H1 (cell line): ENCODE data around the gene TDRD6. TPM values are rescaled to one million over a fixed set of nuclear protein-coding genes. Genes with fewer than 3 reads are reported as not detected.

Source experiments
- CTCF ChIA-PET: fragments of 300-600 bp; sonication (Branson Sonifier 250); formaldehyde crosslinking; loops from one replicate; lab custom pipeline; 2021; ENCODE audit not compliant: partially characterized antibody; lab: Charles Lee
- POLR2A ChIA-PET: fragments of 300-600 bp; sonication (Branson Sonifier 250); formaldehyde crosslinking; loops from one replicate; lab custom pipeline; 2021; ENCODE audit warnings: inconsistent platforms; ENCODE audit not compliant: partially characterized antibody; lab: Charles Lee
- DNase-seq, 2 experiments: peaks; one replicate each; pipeline versions ENCODE4 v3.0.0 to v3.0.0-alpha.2; 2010 to 2022; ENCODE audit warnings: low spot score in 2 of 2, low read depth in 1 of 2, mixed read lengths in 1 of 2
- FAIRE-seq: peaks from 2 replicates; lab custom pipeline; 2011; peaks lifted over from hg19 to GRCh38; lab: Jason Lieb, UNC
- H2AFZ ChIP-seq: 2 replicates; pipeline ENCODE4 v1.8.1; 2012; ENCODE audit warnings: low read length, inconsistent platforms
- H2AK5ac ChIP-seq: 2 replicates; pipeline ENCODE4 v1.6.1; 2013; ENCODE audit warnings: low read depth, low read length
- H2BK120ac ChIP-seq: replicated peaks from 2 replicates; pipeline ENCODE3; 2013; ENCODE audit warnings: low read depth, low read length, inconsistent platforms
- H2BK12ac ChIP-seq: 2 replicates; pipeline ENCODE4 v1.6.1; 2013; ENCODE audit warnings: low read depth, low read length
- H2BK15ac ChIP-seq: 2 replicates; pipeline ENCODE4 v1.6.1; 2013; ENCODE audit warnings: low read length
- H2BK20ac ChIP-seq: 2 replicates; pipeline ENCODE4 v1.6.1; 2013; ENCODE audit warnings: low read length
- H2BK5ac ChIP-seq: 2 replicates; pipeline ENCODE4 v1.6.1; 2013; ENCODE audit warnings: low read depth, low read length
- H3K14ac ChIP-seq: 2 replicates; pipeline ENCODE4 v1.6.1; 2013; ENCODE audit warnings: inconsistent platforms; ENCODE audit not compliant: insufficient read length
- H3K18ac ChIP-seq: 2 replicates; pipeline ENCODE4 v1.6.1; 2013; ENCODE audit warnings: low read length; ENCODE audit errors: extremely low read depth
- H3K23ac ChIP-seq: 2 replicates; pipeline ENCODE4 v1.6.1; 2013; ENCODE audit warnings: inconsistent platforms; ENCODE audit not compliant: insufficient read length
- H3K23me2 ChIP-seq: 2 replicates; pipeline ENCODE4 v1.6.1; 2013; ENCODE audit warnings: low read depth, low read length
- H3K27ac ChIP-seq: 2 replicates; pipeline ENCODE4 v1.6.1; 2011; ENCODE audit warnings: low read depth, low read length, inconsistent platforms
- H3K27me3 ChIP-seq, 4 experiments: replicated peaks in 1 of 4; 1 replicate in 1 of 4; 2 replicates in 3 of 4; pipeline versions ENCODE4 v1.6.1 to v1.8.1; 2011 to 2013; ENCODE audit warnings: low read length in 3 of 4, mild to moderate bottlenecking in 3 of 4, inconsistent platforms in 2 of 4, mixed read lengths in 2 of 4, moderate library complexity in 1 of 4; ENCODE audit not compliant: control insufficient read depth in 3 of 4, insufficient read depth in 3 of 4; ENCODE audit errors: extremely low read depth in 1 of 4
- H3K36me3 ChIP-seq, 4 experiments: 2 replicates each; pipeline versions ENCODE4 v1.6.1 to v1.8.1; 2011 to 2013; ENCODE audit warnings: mild to moderate bottlenecking in 4 of 4, low read length in 3 of 4, moderate library complexity in 2 of 4, control low read depth in 1 of 4, inconsistent platforms in 1 of 4; ENCODE audit not compliant: insufficient read depth in 4 of 4, control insufficient read depth in 2 of 4
- H3K4ac ChIP-seq: replicated peaks from 2 replicates; pipeline ENCODE3; 2013; ENCODE audit warnings: low read length, low read depth, mixed read lengths, inconsistent platforms; ENCODE audit not compliant: insufficient read length
- H3K4me1 ChIP-seq, 4 experiments: replicated peaks in 1 of 4; 1 replicate in 1 of 4; 2 replicates in 3 of 4; pipeline versions ENCODE4 v1.6.1 to v1.8.1; 2011 to 2013; ENCODE audit warnings: low read length in 3 of 4, inconsistent platforms in 2 of 4, mixed read lengths in 1 of 4; ENCODE audit not compliant: insufficient read depth in 4 of 4, control insufficient read depth in 3 of 4
- H3K4me2 ChIP-seq, 2 experiments: 2 replicates each; pipeline versions ENCODE4 v1.6.1 to v1.8.1; 2011 to 2013; ENCODE audit warnings: low read depth in 2 of 2, low read length in 2 of 2, control low read depth in 1 of 2, inconsistent platforms in 1 of 2, mild to moderate bottlenecking in 1 of 2; ENCODE audit not compliant: insufficient read depth in 1 of 2
- H3K4me3 ChIP-seq, 4 experiments: fragments of 200-600, 300-600 bp in 1 of 4; sonication (generic), shearing (Covaris generic), sonication (Bioruptor Twin) in 1 of 4; 2 replicates each; pipeline versions ENCODE4 v1.5.1 to v1.8.1; 2011 to 2016; ENCODE audit warnings: low read length in 4 of 4, low read depth in 3 of 4, control low read depth in 2 of 4, inconsistent platforms in 2 of 4, mild to moderate bottlenecking in 2 of 4, mixed read lengths in 1 of 4, moderate library complexity in 1 of 4; ENCODE audit not compliant: insufficient read depth in 2 of 4; ENCODE audit errors: extremely low read depth in 1 of 4
- H3K56ac ChIP-seq: replicated peaks from 2 replicates; pipeline ENCODE3; 2013; ENCODE audit warnings: low read depth, mild to moderate bottlenecking, mixed read lengths, low read length, inconsistent platforms; ENCODE audit not compliant: insufficient read length
- H3K79me1 ChIP-seq: 2 replicates; pipeline ENCODE4 v1.6.1; 2013; ENCODE audit warnings: low read depth, low read length, control low read depth
- H3K79me2 ChIP-seq, 2 experiments: 2 replicates each; pipeline versions ENCODE4 v1.6.1 to v1.8.1; 2012 to 2013; ENCODE audit warnings: low read length in 2 of 2, mild to moderate bottlenecking in 2 of 2, inconsistent platforms in 1 of 2; ENCODE audit not compliant: insufficient read depth in 2 of 2, control insufficient read depth in 1 of 2
- H3K9ac ChIP-seq, 4 experiments: replicated peaks in 1 of 4; 1 replicate in 1 of 4; 2 replicates in 3 of 4; pipeline versions ENCODE4 v1.6.1 to v1.8.1; 2011 to 2013; ENCODE audit warnings: low read depth in 3 of 4, low read length in 3 of 4, control low read depth in 2 of 4, mild to moderate bottlenecking in 2 of 4, moderate library complexity in 2 of 4, inconsistent platforms in 1 of 4; ENCODE audit errors: extremely low read depth in 1 of 4
- H3K9me3 ChIP-seq, 2 experiments: 2 replicates each; pipeline versions ENCODE4 v1.6.1 to v1.8.1; 2012 to 2013; ENCODE audit warnings: mild to moderate bottlenecking in 2 of 2, moderate library complexity in 2 of 2, control low read depth in 1 of 2, inconsistent platforms in 1 of 2, low read depth in 1 of 2, low read length in 1 of 2, mixed read lengths in 1 of 2; ENCODE audit not compliant: insufficient read depth in 2 of 2
- H4K20me1 ChIP-seq, 2 experiments: replicated peaks in 1 of 2; 2 replicates each; pipeline versions ENCODE3 to v1.8.1; 2011 to 2013; ENCODE audit warnings: inconsistent platforms in 2 of 2, low read length in 2 of 2, mild to moderate bottlenecking in 1 of 2; ENCODE audit not compliant: insufficient read depth in 2 of 2, control insufficient read depth in 1 of 2
- H4K5ac ChIP-seq: 2 replicates; pipeline ENCODE4 v1.6.1; 2013; ENCODE audit warnings: low read length, low read depth, mixed read lengths, inconsistent platforms; ENCODE audit not compliant: insufficient read length
- H4K8ac ChIP-seq: 2 replicates; pipeline ENCODE4 v1.8.0; 2013; ENCODE audit warnings: mild to moderate bottlenecking, moderate library complexity, low read length, inconsistent platforms; ENCODE audit not compliant: insufficient read depth; ENCODE audit errors: extremely low read depth
- H4K91ac ChIP-seq: replicated peaks from 2 replicates; pipeline ENCODE3; 2013; ENCODE audit warnings: low read length, mixed read lengths, inconsistent platforms; ENCODE audit not compliant: insufficient read length
- EZH2 ChIP-seq: fragments of 200-600 bp; sonication (generic); IDR thresholded peaks from 2 replicates; pipeline ENCODE4 v1.7.1; 2012; ENCODE audit warnings: low read depth, mild to moderate bottlenecking, moderate library complexity, low read length, inconsistent platforms; ENCODE audit not compliant: severe bottlenecking
- WGBS, 2 experiments: shearing (Covaris generic) in 1 of 2; methylation state at CpG; one replicate each; pipeline versions ENCODE4 v1.1.6 to v1.1.7; 2013 to 2015; ENCODE audit warnings: low lambda C conversion rate in 2 of 2, mixed read lengths in 2 of 2, inconsistent platforms in 1 of 2, low coverage in 1 of 2, missing lambda C conversion rate in 1 of 2; ENCODE audit not compliant: insufficient replicate concordance in 2 of 2, insufficient coverage in 1 of 2, insufficient read length in 1 of 2; ENCODE audit errors: extremely low coverage in 1 of 2, missing lambda C conversion rate in 1 of 2; 5-methylcytosine and 5-hydroxymethylcytosine counted together
- polyA plus RNA-seq, 7 experiments: library from polyadenylated mRNA; depleted of rRNA in 3 of 7; stranded (reverse) in 5 of 7; unstranded in 2 of 7; fragments of >200 nt in 5 of 7; fragments of 200-250 nt in 2 of 7; gene quantifications; 1 replicate in 5 of 7; 2 replicates in 1 of 7; 4 replicates in 1 of 7; pipeline versions ENCODE4 v1.2.1 to v1.2.3, GENCODE V29; 2011 to 2013; ENCODE audit warnings: missing spikeins in 2 of 7, mixed read lengths in 2 of 7
- total RNA-seq: library from RNA; stranded (reverse); fragmentation: NEBNext Ultra II Directional; extraction: Animal tissue kit (Norgen Biotek cat#: 25700); gene quantifications from 2 replicates; pipeline ENCODE4 v1.2.1, GENCODE V29; 2021

TDRD6 gene
- total and polyA plus RNA-seq, 2 of the 8 experiments (the other 6 are each of a cell fraction or from before 2014, with no cell fraction given): 0.06 to 0.19 TPM

- Histone ChIP-seq H2BK15ac (no peak overlapping the region), H2BK5ac (no peak overlapping the region), H2BK120ac (no peak overlapping the region), H3K23ac (no peak overlapping the region), H3K18ac (no peak overlapping the region), H2BK20ac (no peak overlapping the region), H3K14ac (no peak overlapping the region), H3K9ac (no peak overlapping the region), H3K27ac (no peak overlapping the region), H3K4ac (no peak overlapping the region), H3K79me2 (no peaks in the 10 kb centered on the region), H4K8ac (no peak overlapping the region), H3K23me2 (no peaks in the 10 kb centered on the region; the same call in 1 of the 2 replicates), H3K9me3 (no peaks in the 10 kb centered on the region), H2BK12ac (no peak overlapping the region), H2AK5ac (no peak overlapping the region), H3K36me3 (no peaks in the 10 kb centered on the region), H3K4me3 (no peak overlapping the region), H3K4me1 (no peaks in the 10 kb centered on the region), H3K56ac (no peak overlapping the region), H3K27me3 (no peaks in the 10 kb centered on the region), H4K20me1 (no peaks in the 10 kb centered on the region), H3K4me2 (no peak overlapping the region), H2AFZ (no peak overlapping the region), H3K79me1 (no peaks in the 10 kb centered on the region), H4K5ac (no peak overlapping the region), H4K91ac (no peak overlapping the region)
- no peak for FAIRE-seq
- DNase-seq: no peak
- WGBS, 2 experiments: 86% methylated on average over 1 of the region's 1 CpG; no CpG with 5 or more reads in 1 of the 2 experiments
- ChIA-PET POLR2A (no interaction called here), CTCF (no interaction called here)
- TF ChIP-seq EZH2: no peak
These were observed 42.4 kb upstream of the TDRD6 start for GRCh38 chr6:46645265-46645664.
